Keratinocyte (primary cell): ENCODE data around the gene THAP3. TPM values are rescaled to one million over a fixed set of nuclear protein-coding genes. Genes with fewer than 3 reads are reported as not detected.
A peak's percentile ranks its signal among the peaks of the same experiment; 100 is the strongest.

ENCODE experiments used
- DNase-seq: peaks from one replicate; pipeline ENCODE4 v3.0.0-alpha.2; 2011; ENCODE audit warnings: low read depth, missing footprints, low spot score
- FAIRE-seq: peaks from 2 replicates; lab custom pipeline; 2011; peaks lifted over from hg19 to GRCh38; lab: Jason Lieb, UNC
- H2AFZ ChIP-seq: 2 replicates; pipeline ENCODE4 v1.6.0; 2012; ENCODE audit warnings: low read length, control low read depth, inconsistent platforms; ENCODE audit not compliant: control insufficient read depth
- H3K27ac ChIP-seq: 2 replicates; pipeline ENCODE4 v1.5.1; 2011; ENCODE audit warnings: low read length; ENCODE audit not compliant: control insufficient read depth, insufficient read depth
- H3K27me3 ChIP-seq: 3 replicates; pipeline ENCODE4 v1.6.0; 2011; ENCODE audit warnings: low read length; ENCODE audit not compliant: control insufficient read depth, insufficient read depth; ENCODE audit errors: extremely low read depth
- H3K36me3 ChIP-seq, 2 experiments: 2 replicates in 1 of 2; 3 replicates in 1 of 2; pipeline ENCODE4 v1.5.1; 2011; ENCODE audit warnings: low read length in 2 of 2, mild to moderate bottlenecking in 1 of 2; ENCODE audit not compliant: control insufficient read depth in 2 of 2, insufficient read depth in 2 of 2; ENCODE audit errors: extremely low read depth in 1 of 2
- H3K4me1 ChIP-seq: 3 replicates; pipeline ENCODE4 v1.5.1; 2011; ENCODE audit warnings: low read length; ENCODE audit not compliant: control insufficient read depth, insufficient read depth; ENCODE audit errors: extremely low read depth
- H3K4me2 ChIP-seq: 3 replicates; pipeline ENCODE4 v1.6.0; 2011; ENCODE audit warnings: low read depth, low read length; ENCODE audit not compliant: control insufficient read depth, insufficient read depth; ENCODE audit errors: extremely low read depth
- H3K4me3 ChIP-seq, 3 experiments: fragments of 200-600 bp in 1 of 3; sonication (generic) in 1 of 3; 2 replicates in 2 of 3; 3 replicates in 1 of 3; pipeline ENCODE4 v1.5.1; 2011 to 2016; ENCODE audit warnings: low read length in 3 of 3, mild to moderate bottlenecking in 3 of 3, control low read depth in 2 of 3, inconsistent platforms in 1 of 3, low read depth in 1 of 3, mixed read lengths in 1 of 3, mixed run types in 1 of 3, moderate library complexity in 1 of 3; ENCODE audit not compliant: control insufficient read depth in 2 of 3, insufficient read depth in 2 of 3; ENCODE audit errors: extremely low read depth in 1 of 3
- H3K79me2 ChIP-seq: 2 replicates; pipeline ENCODE4 v1.6.0; 2012; ENCODE audit warnings: low read length; ENCODE audit not compliant: control insufficient read depth, insufficient read depth
- H3K9ac ChIP-seq: 3 replicates; pipeline ENCODE4 v1.6.0; 2011; ENCODE audit warnings: low read length; ENCODE audit not compliant: control insufficient read depth, insufficient read depth; ENCODE audit errors: extremely low read depth
- H3K9me1 ChIP-seq: 3 replicates; pipeline ENCODE4 v1.6.0; 2011; ENCODE audit warnings: low read length; ENCODE audit not compliant: control insufficient read depth, insufficient read depth; ENCODE audit errors: extremely low read depth
- H3K9me3 ChIP-seq: 2 replicates; pipeline ENCODE4 v1.5.1; 2012; ENCODE audit warnings: low read depth, low read length; ENCODE audit not compliant: control insufficient read depth
- H4K20me1 ChIP-seq: 3 replicates; pipeline ENCODE4 v1.6.0; 2011; ENCODE audit warnings: low read length; ENCODE audit not compliant: control insufficient read depth, insufficient read depth; ENCODE audit errors: extremely low read depth
- EZH2 ChIP-seq: IDR thresholded peaks from one replicate; pipeline ENCODE4 v1.6.1; 2012; ENCODE audit warnings: inconsistent platforms, mild to moderate bottlenecking, low read length, moderate library complexity
- dilution Hi-C: fragments of 300-500 bp; cut with MboI; formaldehyde crosslinking; loops from one replicate; pipeline ENCODE4 v1.7.0; 2020; ENCODE audit warnings: low sequenced_read_pairs; ENCODE audit not compliant: extremely low pct_ligation_motif_present
- polyA plus RNA-seq, 5 experiments: library from polyadenylated mRNA; depleted of rRNA in 3 of 5; stranded (reverse) in 3 of 5; stranded (forward) in 1 of 5; unstranded in 1 of 5; fragments of >200 nt; gene quantifications; 1 replicate in 1 of 5; 2 replicates in 3 of 5; 3 replicates in 1 of 5; pipeline versions ENCODE4 v1.2.1 to v1.2.3, GENCODE V29; 2011 to 2012; ENCODE audit warnings: missing spikeins in 2 of 5, low read depth in 1 of 5, low replicate concordance in 1 of 5
- TF ChIP-seq, protein P1 (sequence below), 3 experiments: IDR thresholded peaks in 1 of 3; conservative IDR thresholded peaks in 1 of 3; optimal IDR thresholded peaks in 1 of 3; 2 replicates in 2 of 3; 3 replicates in 1 of 3; pipeline versions ENCODE3 to v1.5.1; 2011; ENCODE audit warnings: low read length in 3 of 3, mild to moderate bottlenecking in 3 of 3, moderate library complexity in 2 of 3, control low read depth in 1 of 3, inconsistent platforms in 1 of 3; ENCODE audit not compliant: insufficient read depth in 2 of 3; ENCODE audit errors: extremely low read depth in 1 of 3

The THAP3 gene
- polyA plus RNA-seq, 1 donor (not counting 4 experiments of a cell fraction or from before 2014, with no cell fraction given): 5.1 TPM

DNA sequence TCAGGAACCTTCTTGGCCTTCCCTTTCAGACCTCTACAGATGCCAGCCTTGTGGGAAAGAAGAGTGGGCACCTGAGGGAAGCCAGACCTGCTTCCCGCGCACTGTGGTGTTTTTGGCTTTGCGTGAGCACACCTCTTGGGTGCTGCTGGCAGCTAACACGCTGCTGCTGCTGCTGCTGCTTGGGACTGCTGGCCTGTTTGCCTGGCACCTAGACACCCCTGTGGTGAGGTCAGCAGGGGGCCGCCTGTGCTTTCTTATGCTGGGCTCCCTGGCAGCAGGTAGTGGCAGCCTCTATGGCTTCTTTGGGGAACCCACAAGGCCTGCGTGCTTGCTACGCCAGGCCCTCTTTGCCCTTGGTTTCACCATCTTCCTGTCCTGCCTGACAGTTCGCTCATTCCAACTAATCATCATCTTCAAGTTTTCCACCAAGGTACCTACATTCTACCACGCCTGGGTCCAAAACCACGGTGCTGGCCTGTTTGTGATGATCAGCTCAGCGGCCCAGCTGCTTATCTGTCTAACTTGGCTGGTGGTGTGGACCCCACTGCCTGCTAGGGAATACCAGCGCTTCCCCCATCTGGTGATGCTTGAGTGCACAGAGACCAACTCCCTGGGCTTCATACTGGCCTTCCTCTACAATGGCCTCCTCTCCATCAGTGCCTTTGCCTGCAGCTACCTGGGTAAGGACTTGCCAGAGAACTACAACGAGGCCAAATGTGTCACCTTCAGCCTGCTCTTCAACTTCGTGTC, 45.9 kb upstream of the THAP3 start:
- Histone ChIP-seq H3K9me3 (no peaks in the 10 kb centered on the region), H3K36me3 (peaks cover 0 to 3% of the 10 kb centered on the region in 2 experiments), H3K27ac (no peak overlapping the region), H3K4me3 (peak overlapping the region in 1 of 3 experiments; percentile 78), H3K27me3 (no peaks in the 10 kb centered on the region), H3K9ac (no peak overlapping the region), H4K20me1 (no peaks in the 10 kb centered on the region), H2AFZ (peak overlapping the region; percentile 85), H3K9me1 (peaks cover 2% of the 10 kb centered on the region), H3K79me2 (peaks cover 18% of the 10 kb centered on the region), H3K4me2 (peak overlapping the region; percentile 85), H3K4me1 (peaks cover 26% of the 10 kb centered on the region)
- no peak for DNase-seq
- dilution Hi-C loops: no loop called here
- FAIRE-seq: no peak
- no peak for TF ChIP-seq EZH2
- TF ChIP-seq, protein P1, sequence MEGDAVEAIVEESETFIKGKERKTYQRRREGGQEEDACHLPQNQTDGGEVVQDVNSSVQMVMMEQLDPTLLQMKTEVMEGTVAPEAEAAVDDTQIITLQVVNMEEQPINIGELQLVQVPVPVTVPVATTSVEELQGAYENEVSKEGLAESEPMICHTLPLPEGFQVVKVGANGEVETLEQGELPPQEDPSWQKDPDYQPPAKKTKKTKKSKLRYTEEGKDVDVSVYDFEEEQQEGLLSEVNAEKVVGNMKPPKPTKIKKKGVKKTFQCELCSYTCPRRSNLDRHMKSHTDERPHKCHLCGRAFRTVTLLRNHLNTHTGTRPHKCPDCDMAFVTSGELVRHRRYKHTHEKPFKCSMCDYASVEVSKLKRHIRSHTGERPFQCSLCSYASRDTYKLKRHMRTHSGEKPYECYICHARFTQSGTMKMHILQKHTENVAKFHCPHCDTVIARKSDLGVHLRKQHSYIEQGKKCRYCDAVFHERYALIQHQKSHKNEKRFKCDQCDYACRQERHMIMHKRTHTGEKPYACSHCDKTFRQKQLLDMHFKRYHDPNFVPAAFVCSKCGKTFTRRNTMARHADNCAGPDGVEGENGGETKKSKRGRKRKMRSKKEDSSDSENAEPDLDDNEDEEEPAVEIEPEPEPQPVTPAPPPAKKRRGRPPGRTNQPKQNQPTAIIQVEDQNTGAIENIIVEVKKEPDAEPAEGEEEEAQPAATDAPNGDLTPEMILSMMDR (optimal IDR thresholded peaks at IDR 0.05 in 1 of 3, IDR thresholded peaks at IDR 0.05 in 1 of 3, conservative IDR thresholded peaks at IDR 0.05 in 1 of 3; ENCODE audit: extremely low read depth in 1 of 3, insufficient read depth in 2 of 3, low read length in 3 of 3): no peak

DNA sequence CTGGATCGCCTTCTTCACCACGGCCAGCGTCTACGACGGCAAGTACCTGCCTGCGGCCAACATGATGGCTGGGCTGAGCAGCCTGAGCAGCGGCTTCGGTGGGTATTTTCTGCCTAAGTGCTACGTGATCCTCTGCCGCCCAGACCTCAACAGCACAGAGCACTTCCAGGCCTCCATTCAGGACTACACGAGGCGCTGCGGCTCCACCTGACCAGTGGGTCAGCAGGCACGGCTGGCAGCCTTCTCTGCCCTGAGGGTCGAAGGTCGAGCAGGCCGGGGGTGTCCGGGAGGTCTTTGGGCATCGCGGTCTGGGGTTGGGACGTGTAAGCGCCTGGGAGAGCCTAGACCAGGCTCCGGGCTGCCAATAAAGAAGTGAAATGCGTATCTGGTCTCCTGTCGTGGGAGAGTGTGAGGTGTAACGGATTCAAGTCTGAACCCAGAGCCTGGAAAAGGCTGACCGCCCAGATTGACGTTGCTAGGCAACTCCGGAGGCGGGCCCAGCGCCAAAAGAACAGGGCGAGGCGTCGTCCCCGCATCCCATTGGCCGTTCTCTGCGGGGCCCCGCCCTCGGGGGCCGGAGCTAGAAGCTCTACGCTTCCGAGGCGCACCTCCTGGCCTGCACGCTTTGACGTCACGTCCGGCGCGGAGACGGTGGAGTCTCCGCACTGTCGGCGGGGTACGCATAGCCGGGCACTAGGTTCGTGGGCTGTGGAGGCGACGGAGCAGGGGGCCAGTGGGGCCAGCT, 45.1 kb upstream of the THAP3 start, which contains the start of gene ZBTB48:
Gene ZBTB48, plus strand, starts transcription at position 621 of the 745 bp plus-strand sequence. CDS start 616 bp downstream, outside the sequence.
- TF ChIP-seq, protein P1 (optimal IDR thresholded peaks at IDR 0.05 in 1 of 3, IDR thresholded peaks at IDR 0.05 in 1 of 3, conservative IDR thresholded peaks at IDR 0.05 in 1 of 3; ENCODE audit: extremely low read depth in 1 of 3, insufficient read depth in 2 of 3, low read length in 3 of 3): no peak
- TF ChIP-seq EZH2: no peak
- no peaks in the 10 kb centered on the region for H4K20me1 ChIP-seq
- peaks cover 18% of the 10 kb centered on the region for H3K79me2 ChIP-seq
- dilution Hi-C loops: no loop called here
- DNase-seq (no peak), FAIRE-seq (peak; percentile 86)
- peak within 1 kb of the TSS; percentile 83 for H3K9ac ChIP-seq
- peaks cover 26% of the 10 kb centered on the region for H3K4me1 ChIP-seq
- peak within 1 kb of the TSS; percentile 86 for H2AFZ ChIP-seq
- no peaks in the 10 kb centered on the region for H3K9me3 ChIP-seq
- peaks cover 0 to 7% of the 10 kb centered on the region in 2 experiments for H3K36me3 ChIP-seq
- peak within 1 kb of the TSS; percentile 69 for H3K27ac ChIP-seq
- H3K4me3 ChIP-seq: peak within 1 kb of the TSS; percentile 78 to 91 (median 90)
- H3K27me3 ChIP-seq: no peaks in the 10 kb centered on the region
- H3K4me2 ChIP-seq: peak within 1 kb of the TSS; percentile 85
- H3K9me1 ChIP-seq: peaks cover 2% of the 10 kb centered on the region
